ENCODE results near the gene INHBC.

INHBC gene

DNA sequence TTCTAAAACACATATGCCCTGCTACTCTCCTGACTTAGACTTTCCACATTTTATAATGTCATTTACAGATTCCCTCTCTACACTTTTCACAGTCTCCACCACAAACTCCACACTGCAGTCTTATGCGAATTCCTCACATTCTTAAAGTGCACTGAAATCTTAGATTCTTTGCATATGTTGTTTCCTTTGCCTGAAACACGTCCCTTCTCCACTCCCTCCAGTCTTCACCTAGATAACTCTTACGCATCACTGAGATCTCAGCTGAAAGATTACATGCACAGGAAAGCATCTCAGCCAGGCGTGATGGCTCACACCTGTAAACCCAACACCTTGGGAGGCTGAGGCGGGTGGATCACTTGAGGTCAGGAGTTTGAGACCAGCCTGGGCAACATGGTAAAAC is 48.9 kb downstream of the INHBC start:
- TF ChIP-seq, protein P1, sequence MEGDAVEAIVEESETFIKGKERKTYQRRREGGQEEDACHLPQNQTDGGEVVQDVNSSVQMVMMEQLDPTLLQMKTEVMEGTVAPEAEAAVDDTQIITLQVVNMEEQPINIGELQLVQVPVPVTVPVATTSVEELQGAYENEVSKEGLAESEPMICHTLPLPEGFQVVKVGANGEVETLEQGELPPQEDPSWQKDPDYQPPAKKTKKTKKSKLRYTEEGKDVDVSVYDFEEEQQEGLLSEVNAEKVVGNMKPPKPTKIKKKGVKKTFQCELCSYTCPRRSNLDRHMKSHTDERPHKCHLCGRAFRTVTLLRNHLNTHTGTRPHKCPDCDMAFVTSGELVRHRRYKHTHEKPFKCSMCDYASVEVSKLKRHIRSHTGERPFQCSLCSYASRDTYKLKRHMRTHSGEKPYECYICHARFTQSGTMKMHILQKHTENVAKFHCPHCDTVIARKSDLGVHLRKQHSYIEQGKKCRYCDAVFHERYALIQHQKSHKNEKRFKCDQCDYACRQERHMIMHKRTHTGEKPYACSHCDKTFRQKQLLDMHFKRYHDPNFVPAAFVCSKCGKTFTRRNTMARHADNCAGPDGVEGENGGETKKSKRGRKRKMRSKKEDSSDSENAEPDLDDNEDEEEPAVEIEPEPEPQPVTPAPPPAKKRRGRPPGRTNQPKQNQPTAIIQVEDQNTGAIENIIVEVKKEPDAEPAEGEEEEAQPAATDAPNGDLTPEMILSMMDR (IDR thresholded peaks at IDR 0.05; ENCODE audit: low read depth, low read length) = no peak
- H3K4me3 ChIP-seq (ENCODE audit: low read depth, low read length) = no peak overlapping the region

DNA sequence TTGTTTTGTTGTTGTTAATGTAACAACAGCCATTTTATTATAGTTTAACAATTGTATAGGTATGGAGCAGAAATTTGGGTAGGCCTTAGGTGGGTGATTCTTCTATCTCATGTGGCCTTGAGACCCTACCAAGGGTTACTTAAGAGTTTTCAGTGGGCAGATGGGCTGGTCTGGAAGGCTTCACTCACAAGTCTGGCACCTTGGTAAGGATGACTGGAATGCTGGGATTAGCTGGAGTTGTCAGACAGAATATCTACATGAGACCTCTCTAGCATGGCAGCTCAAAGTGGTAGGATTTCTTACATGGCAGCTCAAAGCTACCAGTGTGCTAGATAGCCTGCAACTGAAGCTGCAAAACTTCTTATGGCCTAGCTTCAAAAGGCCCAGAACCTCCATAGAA is 51.1 kb downstream of the INHBC start:
- TF ChIP-seq, protein P1 (IDR thresholded peaks at IDR 0.05; ENCODE audit: low read depth, low read length) = no peak

DNA sequence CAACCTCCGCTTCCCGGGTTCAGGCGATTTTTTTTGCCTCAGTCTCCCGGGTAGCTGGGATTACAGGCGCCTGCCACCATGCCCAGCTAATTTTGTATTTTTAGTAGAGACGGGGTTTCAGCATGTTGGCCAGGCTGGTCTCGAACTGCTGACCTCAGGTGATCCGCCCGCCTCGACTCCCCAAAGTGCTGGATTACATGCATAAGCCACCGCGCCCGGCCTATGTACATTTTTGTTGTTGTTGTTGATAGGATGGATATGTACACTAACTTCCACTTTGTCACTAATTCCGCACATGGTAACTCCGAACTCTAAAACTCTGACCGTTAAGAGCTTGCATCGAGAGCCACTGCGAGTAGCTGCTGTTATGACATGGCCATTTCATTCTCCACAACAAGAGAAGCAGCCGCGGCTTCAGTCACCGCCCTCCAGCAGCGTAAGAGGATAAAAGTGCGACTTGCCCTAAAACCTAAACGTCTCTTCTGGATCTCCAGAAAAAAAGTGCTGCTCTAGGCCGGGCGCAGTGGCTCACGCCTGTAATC is 52.5 kb downstream of the INHBC start:
- peak overlapping the region; percentile 99; the same call in 1 of the 2 replicates for H3K4me3 ChIP-seq (ENCODE audit: low read depth, low read length)
- TF ChIP-seq, protein P1 (IDR thresholded peaks at IDR 0.05; ENCODE audit: low read depth, low read length) = no peak

More for the DNA sequence above, 51.1 kb downstream of the INHBC start:
- no peak overlapping the region for H3K4me3 ChIP-seq (ENCODE audit: low read depth, low read length)

DNA sequence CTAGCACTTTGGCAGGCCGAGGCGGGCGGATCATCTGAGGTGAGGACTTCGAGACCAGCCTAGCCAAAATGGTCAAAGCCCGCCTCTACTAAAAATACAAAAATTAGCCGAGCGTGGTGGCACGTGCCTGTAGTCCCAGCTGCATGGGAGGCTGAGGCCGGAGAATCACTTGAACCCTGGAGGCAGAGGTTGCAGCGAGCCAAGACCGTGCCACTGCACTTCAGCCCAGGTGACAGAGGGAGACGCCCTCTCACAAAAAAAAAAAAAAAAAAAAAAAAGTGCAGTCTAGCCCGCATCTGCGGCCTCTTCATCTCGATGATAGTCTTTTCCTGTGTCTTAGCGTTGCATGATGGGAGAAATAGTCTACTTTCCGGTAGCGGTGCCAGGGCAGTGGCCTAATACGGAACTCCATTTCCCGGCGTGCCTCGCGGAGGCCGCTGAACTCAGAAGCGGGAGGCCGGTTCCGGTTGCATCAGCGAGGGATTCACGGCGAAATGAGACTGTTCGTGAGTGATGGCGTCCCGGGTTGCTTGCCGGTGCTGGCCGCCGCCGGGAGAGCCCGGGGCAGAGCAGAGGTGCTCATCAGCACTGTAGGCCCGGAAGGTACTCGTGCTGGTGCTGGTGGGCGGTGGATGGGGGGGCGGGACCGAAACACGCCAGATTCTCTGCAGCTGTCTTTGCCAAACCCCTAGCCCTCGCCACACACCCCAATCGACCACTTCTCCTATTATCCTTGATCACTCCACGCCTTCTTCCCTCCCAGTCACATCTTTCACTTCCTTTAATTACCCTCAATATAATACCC is 53.2 kb downstream of the INHBC start, which contains the start of gene MARS1:
Gene MARS1, plus strand, starts transcription at position 472 of the 805 bp plus-strand sequence. Its CDS starts 23 bp downstream, at position 495.
- peak within 1 kb of the TSS; percentile 99 for H3K4me3 ChIP-seq (ENCODE audit: low read depth, low read length)
- TF ChIP-seq, protein P1 (IDR thresholded peaks at IDR 0.05; ENCODE audit: low read depth, low read length) = no peak

DNA sequence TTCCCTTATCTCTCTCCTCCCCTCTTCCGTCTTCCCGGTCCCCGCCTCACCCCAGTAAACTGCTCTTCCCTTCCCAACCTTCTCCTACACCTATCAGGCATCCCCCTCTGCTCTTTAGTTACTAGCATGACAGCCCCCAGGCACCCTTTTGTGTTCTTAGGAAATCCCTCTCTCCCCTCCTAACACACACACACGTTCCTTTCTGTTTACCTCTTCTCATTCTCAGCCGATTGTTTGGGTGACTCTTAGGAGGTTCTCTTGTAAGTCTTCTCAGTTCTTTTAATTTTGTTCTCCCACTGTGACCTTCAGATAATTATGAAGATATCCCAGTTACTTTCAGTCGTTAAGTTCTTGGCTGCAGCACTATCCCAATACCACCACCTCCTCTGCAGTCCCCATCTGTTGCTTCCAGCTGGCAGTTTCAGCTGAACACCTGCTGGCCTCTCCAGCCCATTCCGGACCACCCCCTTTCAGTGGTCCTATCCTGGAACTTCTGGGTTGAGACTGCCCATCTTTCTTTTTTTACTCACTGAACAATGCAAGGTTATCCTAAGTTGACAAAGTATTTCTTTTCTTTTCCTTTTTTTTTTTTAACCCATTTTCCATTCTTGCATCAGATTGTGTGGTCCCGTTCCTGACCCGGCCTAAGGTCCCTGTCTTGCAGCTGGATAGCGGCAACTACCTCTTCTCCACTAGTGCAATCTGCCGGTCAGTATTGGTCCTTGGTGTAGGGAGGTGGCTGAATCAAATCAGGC is 54.0 kb downstream of the INHBC start:
- TF ChIP-seq, protein P1 (IDR thresholded peaks at IDR 0.05; ENCODE audit: low read depth, low read length) = no peak
- peak overlapping the region; percentile 99 for H3K4me3 ChIP-seq (ENCODE audit: low read depth, low read length)

DNA sequence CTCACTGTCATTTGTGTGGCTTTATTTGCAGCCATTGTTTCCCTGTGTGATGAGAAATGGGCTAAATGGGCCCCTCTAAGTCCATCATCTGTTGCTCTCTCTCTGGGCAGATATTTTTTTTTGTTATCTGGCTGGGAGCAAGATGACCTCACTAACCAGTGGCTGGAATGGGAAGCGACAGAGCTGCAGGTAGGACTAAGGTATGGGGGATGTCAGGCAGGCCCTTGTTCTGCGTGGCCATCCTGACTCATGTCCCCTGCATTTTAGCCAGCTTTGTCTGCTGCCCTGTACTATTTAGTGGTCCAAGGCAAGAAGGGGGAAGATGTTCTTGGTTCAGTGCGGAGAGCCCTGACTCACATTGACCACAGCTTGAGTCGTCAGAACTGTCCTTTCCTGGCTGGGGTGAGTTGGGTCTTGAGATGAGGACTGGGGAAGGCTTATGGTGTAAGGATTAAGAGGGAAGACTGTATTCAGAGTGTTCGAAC is 54.6 kb downstream of the INHBC start:
- TF ChIP-seq, protein P1 (IDR thresholded peaks at IDR 0.05; ENCODE audit: low read depth, low read length) = no peak
- peak overlapping the region; percentile 99 for H3K4me3 ChIP-seq (ENCODE audit: low read depth, low read length)
